ENCODE data around the gene DNAJB6. TPM values are rescaled to one million over a fixed set of nuclear protein-coding genes. Genes with fewer than 3 reads are reported as not detected.

The DNAJB6 gene
- total RNA-seq, 2 experiments from 2014 or later, result 103 to 105 TPM

GRCh38 chr7:157389951-157390730 is 53.3 kb downstream of the DNAJB6 start:
- CTCF ChIA-PET, result no interaction called here
- POLR2A ChIA-PET, result interaction anchor here (0.5 kb wide), 1 partner anchor 227 kb away, joined by 5 read pairs; no protein-coding TSS in a partner anchor

- POLR2A ChIA-PET, result no interaction called here
- CTCF ChIA-PET, result no interaction called here
Measured at GRCh38 chr7:157391036-157391710, 54.4 kb downstream of the DNAJB6 start.

GRCh38 chr7:157392256-157393037 is 55.6 kb downstream of the DNAJB6 start:
- ChIA-PET CTCF (no interaction called here), POLR2A (no interaction called here)

GRCh38 chr7:157394246-157395191 is 57.7 kb downstream of the DNAJB6 start:
- ChIA-PET CTCF (interaction anchor here (0.6 kb wide), 2 partner anchors 104 to 249 kb away, joined by 3 read pairs; no protein-coding TSS in a partner anchor), POLR2A (no interaction called here)

GRCh38 chr7:157395206-157395605 is 58.4 kb downstream of the DNAJB6 start:
- POLR2A ChIA-PET, result no interaction called here
- CTCF ChIA-PET, result interaction anchor here (0.6 to 1.1 kb wide), 3 partner anchors 8 to 249 kb away, joined by 3 read pairs; no protein-coding TSS in a partner anchor

GRCh38 chr7:157396316-157397035 is 59.7 kb downstream of the DNAJB6 start:
- ChIA-PET CTCF (interaction anchor here (1.1 kb wide), 1 partner anchor 9 kb away, joined by 3 read pairs; no protein-coding TSS in a partner anchor), POLR2A (no interaction called here)

- CTCF ChIA-PET, result no interaction called here
- POLR2A ChIA-PET, result no interaction called here
Measured at GRCh38 chr7:157397036-157397720, 60.4 kb downstream of the DNAJB6 start.

GRCh38 chr7:157397731-157398691 is 61.2 kb downstream of the DNAJB6 start:
- ChIA-PET POLR2A (no interaction called here), CTCF (no interaction called here)

- ChIA-PET POLR2A (no interaction called here), CTCF (no interaction called here)
Measured at GRCh38 chr7:157399086-157399687, 62.4 kb downstream of the DNAJB6 start.

- ChIA-PET POLR2A (no interaction called here), CTCF (interaction anchor here (1.2 kb wide), 1 partner anchor 61 kb away, joined by 3 read pairs; no protein-coding TSS in a partner anchor)
Measured at GRCh38 chr7:157400171-157400860, 63.5 kb downstream of the DNAJB6 start.

GRCh38 chr7:157401567-157402387 is 65.0 kb downstream of the DNAJB6 start:
- POLR2A ChIA-PET, result no interaction called here
- CTCF ChIA-PET, result no interaction called here

- POLR2A ChIA-PET, result no interaction called here
- CTCF ChIA-PET, result no interaction called here
Measured at GRCh38 chr7:157402388-157402703, 65.5 kb downstream of the DNAJB6 start.

GRCh38 chr7:157402911-157403534 is 66.2 kb downstream of the DNAJB6 start:
- ChIA-PET POLR2A (no interaction called here), CTCF (no interaction called here)

GRCh38 chr7:157403646-157404401 is 67.0 kb downstream of the DNAJB6 start:
- POLR2A ChIA-PET, result no interaction called here
- CTCF ChIA-PET, result no interaction called here

Data from activated CD8-positive, alpha-beta memory T cell treated with anti-CD3 and anti-CD28 coated beads for 36 hours (primary cell).